ENCODE measurements around the gene CDC42EP4.

CDC42EP4 gene

GRCh38 chr17:73293480-73293911, 18.3 kb downstream of the CDC42EP4 start:
- no peak for DNase-seq

DNA sequence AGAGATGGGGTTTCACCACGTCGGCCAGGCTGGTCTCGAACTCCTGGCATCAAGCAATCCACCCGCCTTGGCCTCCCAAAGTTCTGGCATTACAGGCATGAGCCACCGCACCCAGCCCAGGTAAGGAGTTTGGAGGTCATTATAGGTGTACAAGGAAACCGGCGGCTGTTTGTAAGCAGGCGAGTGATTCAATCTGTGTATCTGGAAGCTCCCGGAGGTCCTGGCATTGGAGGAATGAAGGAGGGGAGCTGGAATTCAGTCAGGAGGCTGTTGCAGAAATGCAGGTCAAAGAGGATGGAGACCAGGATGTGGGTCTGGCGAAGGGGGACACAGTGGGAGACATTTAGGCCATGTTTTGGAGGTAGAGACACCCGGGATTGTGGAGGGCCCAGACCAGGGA, 18.8 kb downstream of the CDC42EP4 start:
- DNase-seq, result no peak

GRCh38 chr17:73292031-73292531, 19.7 kb downstream of the CDC42EP4 start:
- DNase-seq, result no peak

- DNase-seq, result peak; percentile 40
These were observed 20.5 kb downstream of the CDC42EP4 start for GRCh38 chr17:73291260-73291801.

DNA sequence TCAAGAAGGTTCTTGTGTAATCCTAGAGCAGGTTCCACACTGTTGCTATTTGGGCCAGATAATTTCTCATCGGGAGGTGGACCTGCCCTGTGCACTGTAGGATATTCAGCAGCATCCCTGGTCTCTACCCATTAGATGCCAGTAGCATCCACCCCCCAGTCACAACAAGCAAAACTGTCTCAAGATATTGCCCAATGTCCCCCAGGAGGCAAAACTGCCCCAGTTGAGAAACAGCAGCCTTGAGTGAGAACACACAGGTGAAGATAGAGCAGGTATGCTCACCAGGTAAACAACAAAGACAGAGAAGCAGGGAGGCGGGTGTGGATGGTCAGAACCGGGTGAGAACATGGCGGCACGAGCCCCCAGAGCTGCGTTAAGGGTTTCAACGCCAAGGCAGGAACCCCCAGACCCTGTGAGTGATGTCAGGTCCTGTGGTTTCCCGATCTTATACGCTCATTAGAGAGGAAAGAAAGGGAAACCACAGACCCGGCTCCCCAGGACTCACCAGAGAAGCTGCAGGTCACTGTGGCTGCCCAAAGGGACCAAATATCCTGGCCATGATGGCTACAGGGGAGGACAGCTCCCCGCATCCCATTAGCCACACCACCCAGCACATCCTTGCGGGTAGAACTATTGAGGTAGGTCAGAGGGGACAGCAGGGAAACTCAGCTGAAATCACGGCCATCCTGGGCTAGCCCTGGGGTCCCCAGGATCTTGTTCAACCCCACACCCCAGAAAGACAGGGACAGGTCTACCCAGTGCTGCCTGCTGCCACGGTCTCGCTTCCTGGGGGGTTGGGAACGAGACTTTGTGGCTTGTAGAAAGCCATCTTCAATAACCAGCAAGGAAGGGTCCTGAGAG, 21.2 kb downstream of the CDC42EP4 start:
- DNase-seq, result no peak

- DNase-seq, result no peak
These were observed 22.1 kb downstream of the CDC42EP4 start for GRCh38 chr17:73289549-73290254.

DNA sequence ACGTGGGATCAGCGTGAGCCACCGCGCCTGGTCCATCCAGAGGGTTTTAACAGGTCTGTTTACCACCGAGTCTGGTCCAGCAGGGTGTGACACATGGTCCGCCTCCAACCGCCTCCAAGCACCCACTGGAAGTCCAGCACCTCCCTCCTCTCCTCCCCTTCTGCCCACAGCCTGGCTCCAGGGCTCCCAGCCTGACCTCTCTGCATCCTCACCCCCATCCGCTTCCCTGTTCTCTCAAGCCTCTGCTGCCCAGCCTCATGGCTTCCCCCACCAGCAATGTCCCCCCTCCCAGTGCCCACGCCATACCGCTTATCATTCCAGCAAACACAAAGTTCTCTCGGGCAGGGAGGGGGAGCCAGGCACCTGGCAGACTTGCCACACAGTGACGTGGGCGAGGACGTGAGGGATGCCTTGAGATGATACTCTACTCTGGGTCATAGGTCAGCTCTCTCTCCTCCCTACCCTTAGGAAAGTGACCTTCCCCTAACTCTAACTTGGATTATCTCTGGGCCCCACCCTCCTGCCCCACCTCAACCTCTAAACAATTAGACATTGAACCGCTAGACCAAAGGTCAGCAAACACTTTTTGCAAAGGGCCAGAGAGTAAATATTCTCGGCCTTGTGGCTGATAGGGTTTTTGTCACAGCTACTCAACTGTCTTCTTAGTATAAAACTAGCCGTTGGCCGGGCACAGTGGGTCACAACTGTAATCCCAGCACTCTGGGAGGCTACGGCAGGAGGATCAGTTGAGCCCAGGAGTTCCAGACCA, 23.1 kb downstream of the CDC42EP4 start:
- no peak for DNase-seq

GRCh38 chr17:73286863-73287296, 24.9 kb downstream of the CDC42EP4 start:
- DNase-seq, result no peak

- DNase-seq, result no peak
These were observed 25.6 kb downstream of the CDC42EP4 start for GRCh38 chr17:73285916-73286862.

GRCh38 chr17:73285603-73285908, 26.2 kb downstream of the CDC42EP4 start:
- DNase-seq, result no peak

- no peak for DNase-seq
These were observed 26.7 kb downstream of the CDC42EP4 start for GRCh38 chr17:73284906-73285602.

- no peak for DNase-seq
These were observed 27.4 kb downstream of the CDC42EP4 start for GRCh38 chr17:73284354-73284753.

- no peak for DNase-seq
These were observed 27.9 kb downstream of the CDC42EP4 start for GRCh38 chr17:73283841-73284282.

GRCh38 chr17:73283250-73283649, 28.6 kb downstream of the CDC42EP4 start:
- DNase-seq, result no peak

DNA sequence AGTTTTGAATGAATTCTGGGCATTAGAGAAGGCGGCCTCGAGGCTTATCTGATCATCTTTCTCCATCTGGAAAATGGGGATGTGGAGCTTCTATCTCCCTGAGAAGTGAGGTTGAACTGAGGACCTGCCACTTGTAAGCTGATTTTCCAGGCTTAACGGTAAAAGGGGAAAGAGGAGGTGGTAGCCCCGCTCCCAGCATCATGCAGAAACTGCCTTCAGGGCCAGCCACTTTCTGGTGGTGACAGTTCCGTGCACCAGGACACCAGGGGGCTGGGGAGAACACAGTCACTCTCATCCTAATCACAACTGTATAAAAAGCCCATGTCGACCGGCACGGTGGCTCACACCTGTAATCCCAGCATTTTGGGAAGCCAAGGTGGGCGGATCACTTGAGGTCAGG, 29.2 kb downstream of the CDC42EP4 start:
- DNase-seq, result no peak

DNA sequence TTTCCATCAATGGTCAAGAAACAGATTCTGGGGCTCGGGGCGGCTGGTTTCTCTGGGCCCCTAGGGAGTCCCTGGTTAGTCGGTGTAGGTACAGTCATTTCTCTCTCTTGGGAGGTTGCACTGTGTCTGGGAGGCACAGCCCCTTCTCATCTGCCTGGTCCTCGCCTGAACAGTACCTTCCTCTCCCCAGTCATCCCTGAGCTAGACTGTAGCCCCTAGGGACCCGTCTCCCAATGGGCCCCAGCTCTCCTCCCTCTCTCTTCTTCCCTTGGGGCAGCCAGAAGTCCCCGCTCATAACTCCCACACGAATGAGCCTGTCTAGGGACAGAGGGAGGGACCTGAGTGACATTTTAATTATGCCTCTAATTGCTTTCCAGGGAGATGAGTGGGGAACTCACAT, 29.9 kb downstream of the CDC42EP4 start:
- no peak for DNase-seq

- DNase-seq, result no peak
These were observed 31.6 kb downstream of the CDC42EP4 start for GRCh38 chr17:73280191-73280590.

DNA sequence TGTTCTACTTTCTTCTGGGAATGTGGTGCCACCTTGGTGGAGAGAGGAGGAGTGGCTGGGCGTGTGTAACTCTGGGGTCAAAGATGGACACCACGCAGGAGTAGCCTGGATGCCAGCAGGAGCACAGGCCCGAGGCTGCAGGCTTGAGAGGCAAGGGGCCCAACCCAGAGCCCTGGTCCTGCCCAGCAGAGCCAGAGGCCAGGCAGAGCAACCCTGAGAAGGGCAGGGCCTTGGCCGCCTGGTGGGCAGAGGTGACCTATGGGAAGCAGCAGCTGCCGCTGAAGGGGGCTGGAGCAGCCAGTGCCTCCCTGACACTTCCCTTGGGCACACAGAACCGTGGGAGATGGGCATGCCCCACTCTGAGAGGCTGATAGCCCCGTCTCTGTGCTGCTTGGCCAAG, 32.1 kb downstream of the CDC42EP4 start:
- DNase-seq, result no peak

- no peak for DNase-seq
These were observed 33.0 kb downstream of the CDC42EP4 start for GRCh38 chr17:73278465-73279453.

- no peak for DNase-seq
These were observed 33.7 kb downstream of the CDC42EP4 start for GRCh38 chr17:73278049-73278464.

All from activated CD4-positive, CD25-positive, alpha-beta regulatory T cell treated with anti-CD3 and anti-CD28 coated beads, Interleukin-2, amount 50 U/mL, for 72 hours (primary cell).